GM12801 (cell line): ENCODE measurements around the gene SORBS1.

Source experiments
- CTCF ChIP-seq: IDR thresholded peaks from one replicate; pipeline ENCODE4 v1.5.1; 2011; ENCODE audit warnings: control low read depth; ENCODE audit not compliant: insufficient read length; ENCODE audit errors: extremely low read depth

SORBS1 gene

DNA sequence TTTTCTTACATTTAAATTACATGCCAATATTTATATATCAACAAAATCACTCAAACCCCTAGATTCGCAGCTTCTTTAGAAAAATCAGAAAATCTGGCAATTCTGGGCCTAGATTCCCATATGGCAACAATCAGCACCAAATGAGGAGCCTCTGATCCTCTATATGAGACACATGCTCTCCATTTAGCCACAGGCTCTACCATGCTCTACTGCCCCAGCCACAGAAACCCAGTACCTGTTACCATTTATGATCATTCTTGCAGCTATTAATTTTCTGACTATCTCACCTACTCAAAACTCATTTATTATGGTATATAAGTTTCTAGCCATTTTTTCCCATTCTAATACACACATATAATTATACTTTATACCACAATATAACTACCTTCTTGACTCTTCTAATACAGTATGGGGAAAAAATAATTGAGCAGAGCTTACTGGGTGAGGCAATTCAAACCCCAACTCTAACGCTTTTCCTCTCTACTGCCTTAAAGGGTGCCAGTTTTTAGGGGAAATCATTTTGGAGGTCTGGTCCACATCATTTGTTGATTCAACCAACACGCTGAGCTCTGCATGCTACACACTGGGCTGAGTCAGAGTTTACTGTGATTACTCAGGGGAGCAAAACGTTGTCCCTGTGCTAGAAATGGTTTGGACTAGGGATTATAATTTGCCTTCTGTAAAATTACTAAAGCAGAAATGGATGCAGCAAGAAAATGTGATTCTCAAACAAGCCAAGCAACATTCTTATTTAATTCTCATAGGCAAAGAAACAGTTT, 281.9 kb downstream of the SORBS1 start:
- TF ChIP-seq CTCF = no peak

DNA sequence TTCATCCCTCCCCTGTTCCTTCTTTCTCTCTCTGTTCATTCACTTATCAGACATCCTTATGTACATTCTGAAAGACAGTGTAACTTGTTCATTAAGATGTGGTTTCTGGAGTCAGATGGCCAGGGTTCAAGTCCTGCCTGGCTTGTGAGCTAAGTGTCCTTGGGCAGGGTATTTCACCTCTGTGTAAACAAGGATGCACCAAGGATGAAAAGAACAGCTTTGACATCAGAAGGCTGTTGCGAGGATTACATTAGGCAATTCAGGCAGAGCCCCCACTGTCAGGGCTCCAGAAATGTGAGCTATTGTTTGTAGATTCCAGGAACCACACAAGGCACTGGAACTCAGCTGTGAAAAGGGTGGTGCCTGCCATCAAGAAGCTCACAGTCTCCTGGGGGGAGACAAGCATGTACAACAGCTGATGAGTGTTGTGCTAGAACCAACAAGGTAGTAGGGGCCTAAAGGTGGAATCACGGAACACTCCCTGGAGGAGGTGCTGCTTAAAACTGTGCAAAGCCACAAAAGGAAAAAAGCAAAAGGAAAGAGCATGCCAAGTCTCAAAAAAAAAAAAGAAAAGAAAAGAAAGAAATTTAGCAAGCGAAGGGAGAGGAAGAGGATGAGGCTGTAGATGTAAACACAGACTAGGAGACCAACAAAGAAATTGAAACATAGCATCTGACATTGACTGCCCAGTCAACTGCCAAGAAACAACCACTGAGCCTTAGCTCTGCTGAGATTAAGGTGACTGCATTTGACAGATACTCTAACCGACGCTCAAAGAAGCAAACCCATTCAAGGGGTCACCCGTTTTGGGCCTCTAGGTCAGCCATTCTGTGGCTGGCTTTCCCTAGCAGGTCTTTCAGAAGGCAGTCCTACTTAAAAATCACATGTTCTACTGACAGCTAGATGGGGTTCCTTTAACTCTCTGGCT, 282.8 kb downstream of the SORBS1 start:
- TF ChIP-seq CTCF = no peak

- no peak for TF ChIP-seq CTCF
Observed at GRCh38 chr10:95277614-95278013, 283.6 kb downstream of the SORBS1 start.

DNA sequence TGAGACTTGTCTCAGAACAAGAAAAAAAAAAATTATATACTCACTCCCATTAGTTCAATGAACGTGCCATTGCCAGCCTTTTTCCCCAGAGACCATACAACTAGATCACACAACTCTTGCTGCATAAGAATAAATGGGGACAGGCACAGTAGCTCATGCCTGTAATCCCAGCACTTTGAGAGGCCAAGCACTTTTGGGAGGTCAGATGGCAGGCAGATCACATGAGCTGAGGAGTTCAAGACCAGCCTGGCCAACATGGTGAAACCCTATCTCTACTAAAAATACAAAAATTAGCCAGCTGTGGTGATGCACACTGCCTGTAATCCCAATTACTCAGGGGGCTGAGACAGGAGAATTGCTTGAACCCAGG, 284.0 kb downstream of the SORBS1 start:
- no peak for TF ChIP-seq CTCF

- no peak for TF ChIP-seq CTCF
Observed at GRCh38 chr10:95276367-95277200, 284.6 kb downstream of the SORBS1 start.

GRCh38 chr10:95275726-95276366, 285.3 kb downstream of the SORBS1 start:
- TF ChIP-seq CTCF = no peak
